Stimulated activated CD8-positive, alpha-beta memory T cell treated with anti-CD3 and anti-CD28 coated beads, Interleukin-7, amount 100 ng/mL, for 1 hour (primary cell): Measurements from ENCODE around the gene IL12B.
"Not testable (repeated sequence)": the region's sequence is repeated elsewhere in the genome, so short reads cannot be mapped to it uniquely, and the experiment has no call there.

Experiments
- DNase-seq, 2 donors: peaks; one replicate each; pipeline ENCODE4 v3.0.0-alpha.2; 2020; ENCODE audit warnings: low read depth in 2 of 2

IL12B gene

GRCh38 chr5:159294921-159295320 lies 35.4 kb downstream of the IL12B start:
- no peak for DNase-seq

- DNase-seq: no peak
Observed at GRCh38 chr5:159290741-159291140, 39.5 kb downstream of the IL12B start.

GRCh38 chr5:159286420-159287035 lies 43.8 kb downstream of the IL12B start:
- DNase-seq: no peak

GRCh38 chr5:159274676-159275075 lies 55.6 kb downstream of the IL12B start:
- no peak for DNase-seq

- DNase-seq: no peak
Observed at GRCh38 chr5:159273923-159274322, 56.4 kb downstream of the IL12B start.

- no peak for DNase-seq
Observed at GRCh38 chr5:159269723-159270122, 60.6 kb downstream of the IL12B start.

- not testable (repeated sequence) for DNase-seq
Observed at GRCh38 chr5:159266764-159267163, 63.5 kb downstream of the IL12B start.
